ENCODE data around the gene ASCC3.

Gene ASCC3

GRCh38 chr6:100473182-100473581, 407.9 kb downstream of the ASCC3 start:
- in situ Hi-C loops (cut with HindIII; ENCODE audit: low sequenced_read_pairs), result loop anchor here (25.0 kb wide), 1 partner anchor 361 kb away; no protein-coding TSS in a partner anchor
- H3K4me3 ChIP-seq (ENCODE audit: low read depth, low read length), result no peak overlapping the region
- DNase-seq (ENCODE audit: low read depth, low spot score), result no peak
- TF ChIP-seq, protein P1, sequence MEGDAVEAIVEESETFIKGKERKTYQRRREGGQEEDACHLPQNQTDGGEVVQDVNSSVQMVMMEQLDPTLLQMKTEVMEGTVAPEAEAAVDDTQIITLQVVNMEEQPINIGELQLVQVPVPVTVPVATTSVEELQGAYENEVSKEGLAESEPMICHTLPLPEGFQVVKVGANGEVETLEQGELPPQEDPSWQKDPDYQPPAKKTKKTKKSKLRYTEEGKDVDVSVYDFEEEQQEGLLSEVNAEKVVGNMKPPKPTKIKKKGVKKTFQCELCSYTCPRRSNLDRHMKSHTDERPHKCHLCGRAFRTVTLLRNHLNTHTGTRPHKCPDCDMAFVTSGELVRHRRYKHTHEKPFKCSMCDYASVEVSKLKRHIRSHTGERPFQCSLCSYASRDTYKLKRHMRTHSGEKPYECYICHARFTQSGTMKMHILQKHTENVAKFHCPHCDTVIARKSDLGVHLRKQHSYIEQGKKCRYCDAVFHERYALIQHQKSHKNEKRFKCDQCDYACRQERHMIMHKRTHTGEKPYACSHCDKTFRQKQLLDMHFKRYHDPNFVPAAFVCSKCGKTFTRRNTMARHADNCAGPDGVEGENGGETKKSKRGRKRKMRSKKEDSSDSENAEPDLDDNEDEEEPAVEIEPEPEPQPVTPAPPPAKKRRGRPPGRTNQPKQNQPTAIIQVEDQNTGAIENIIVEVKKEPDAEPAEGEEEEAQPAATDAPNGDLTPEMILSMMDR (IDR thresholded peaks at IDR 0.05; ENCODE audit: low read depth, low read length), result no peak

DNA sequence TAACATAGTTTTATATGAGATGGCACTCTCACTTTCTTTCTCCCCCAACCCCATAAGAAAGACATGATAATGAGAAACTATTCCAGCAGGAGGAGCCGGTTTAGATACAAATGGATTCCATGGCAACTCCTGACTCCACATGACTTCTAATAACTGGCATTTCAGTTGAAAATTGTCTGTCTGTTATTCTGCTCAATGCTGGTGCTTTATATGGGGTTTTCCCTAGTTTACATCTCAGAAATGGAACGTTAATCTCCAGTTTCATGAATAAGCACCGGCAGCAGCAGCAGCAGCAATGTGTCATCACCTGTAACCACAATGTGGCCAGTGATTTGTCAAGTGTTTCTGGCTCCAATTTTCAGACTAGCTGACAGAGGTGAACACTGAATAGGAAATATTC, 408.5 kb downstream of the ASCC3 start:
- no peak for DNase-seq (ENCODE audit: low read depth, low spot score)
- TF ChIP-seq, protein P1 (IDR thresholded peaks at IDR 0.05; ENCODE audit: low read depth, low read length), result no peak
- in situ Hi-C loops (cut with HindIII; ENCODE audit: low sequenced_read_pairs), result loop anchor here (25.0 kb wide), 1 partner anchor 360 kb away; no protein-coding TSS in a partner anchor

GRCh38 chr6:100470422-100471120, 410.6 kb downstream of the ASCC3 start:
- no peak overlapping the region for H3K4me3 ChIP-seq (ENCODE audit: low read depth, low read length)
- no peak for DNase-seq (ENCODE audit: low read depth, low spot score)
- TF ChIP-seq, protein P1 (IDR thresholded peaks at IDR 0.05; ENCODE audit: low read depth, low read length), result no peak
- in situ Hi-C loops (cut with HindIII; ENCODE audit: low sequenced_read_pairs), result loop anchor here (25.0 kb wide), 1 partner anchor 358 kb away; no protein-coding TSS in a partner anchor

More for the DNA sequence above, 408.5 kb downstream of the ASCC3 start:
- H3K4me3 ChIP-seq (ENCODE audit: low read depth, low read length), result no peak overlapping the region

DNA sequence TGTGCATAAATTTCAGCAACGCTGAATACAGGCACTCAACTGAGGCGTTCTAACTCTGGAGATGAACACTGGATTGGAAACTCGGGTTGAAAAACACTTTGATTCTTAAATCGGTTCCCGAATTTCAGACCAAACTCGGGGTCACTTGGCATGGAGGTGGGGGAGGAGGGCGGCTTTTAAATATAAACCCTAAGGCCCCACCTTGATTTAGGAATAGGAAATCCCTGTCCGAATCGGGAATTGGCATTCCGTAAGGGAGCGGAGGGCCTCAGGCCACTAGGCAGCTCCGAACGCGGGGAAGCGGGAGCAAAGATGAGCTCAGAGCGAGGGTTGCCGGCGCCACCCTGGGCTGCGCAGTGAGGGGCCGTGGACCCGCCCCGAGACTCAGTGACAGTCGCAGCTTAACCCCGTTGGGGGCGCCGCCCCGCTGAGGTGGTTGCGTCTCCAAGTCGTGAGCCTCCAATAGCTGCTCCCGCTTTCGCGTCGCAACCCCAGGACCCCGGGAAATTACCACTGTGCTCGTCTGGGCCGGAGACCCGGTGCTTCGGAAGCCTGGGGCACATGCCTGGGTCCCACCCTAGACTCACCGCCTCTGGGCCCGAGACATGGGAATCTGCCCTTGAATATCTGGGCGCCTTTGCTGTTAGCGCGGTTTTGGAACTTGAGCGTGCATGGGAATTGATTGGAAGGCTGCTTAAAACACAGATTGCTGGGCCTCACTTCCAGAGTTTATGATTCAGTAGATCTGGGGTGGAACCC, 411.8 kb downstream of the ASCC3 start:
- no peak overlapping the region for H3K4me3 ChIP-seq (ENCODE audit: low read depth, low read length)
- DNase-seq (ENCODE audit: low read depth, low spot score), result no peak
- TF ChIP-seq, protein P1 (IDR thresholded peaks at IDR 0.05; ENCODE audit: low read depth, low read length), result no peak
- in situ Hi-C loops (cut with HindIII; ENCODE audit: low sequenced_read_pairs), result loop anchor here (25.0 kb wide), 1 partner anchor 357 kb away; no protein-coding TSS in a partner anchor

DNA sequence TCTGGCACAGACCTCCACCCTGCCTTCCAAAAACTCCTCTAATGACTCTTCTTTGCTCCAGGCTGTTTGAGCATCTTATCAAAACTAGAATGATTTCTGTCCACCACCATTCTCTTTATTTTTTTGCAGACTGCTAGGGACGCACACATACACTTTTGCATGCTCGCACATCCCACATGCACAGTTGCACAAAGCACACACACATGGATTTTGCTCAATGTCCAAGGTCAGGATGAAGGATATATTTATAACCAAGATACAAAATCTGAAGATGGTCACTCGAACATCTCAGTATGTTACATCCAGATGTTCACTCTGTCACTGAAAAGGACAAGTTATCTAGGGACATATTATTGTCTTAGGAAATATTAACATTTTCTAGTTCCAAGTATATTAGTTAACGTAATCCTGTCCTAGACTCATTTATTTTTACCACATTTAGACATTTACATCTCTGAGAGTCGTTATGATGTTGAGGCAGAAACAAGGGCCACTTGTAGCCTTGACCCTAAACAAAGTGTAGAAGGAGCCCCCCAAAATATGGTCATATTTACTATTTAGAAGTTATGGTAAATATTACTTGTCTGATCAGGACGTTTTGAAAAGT, 413.0 kb downstream of the ASCC3 start:
- no peak for DNase-seq (ENCODE audit: low read depth, low spot score)
- TF ChIP-seq, protein P1 (IDR thresholded peaks at IDR 0.05; ENCODE audit: low read depth, low read length), result no peak
- in situ Hi-C loops (cut with HindIII; ENCODE audit: low sequenced_read_pairs), result loop anchor here (25.0 kb wide), 1 partner anchor 356 kb away; no protein-coding TSS in a partner anchor
- no peak overlapping the region for H3K4me3 ChIP-seq (ENCODE audit: low read depth, low read length)
